Measurements from ENCODE around the gene EXOSC5.
"Not testable (repeated sequence)": the region's sequence is repeated elsewhere in the genome, so short reads cannot be mapped to it uniquely, and the experiment has no call there.

The EXOSC5 gene
- total RNA-seq, result 6.8 to 12.1 (median 8.1) reads per million in 4 donors

GRCh38 chr19:41397086-41398049 is at the start of gene EXOSC5, which contains the start of gene BCKDHA:
Gene EXOSC5 (minus strand): TSS chr19:41397359. CDS start chr19:41397328, 31 bp downstream.
Gene BCKDHA (plus strand): TSS chr19:41397818. CDS start chr19:41397828, 10 bp downstream.
- DNase-seq, result peak; percentile 99 to 100 (median 99)

- no peak for DNase-seq
Measured at GRCh38 chr19:41445575-41445974, 48.4 kb upstream of the EXOSC5 start.

GRCh38 chr19:41443813-41444455 is 46.8 kb upstream of the EXOSC5 start:
- DNase-seq, result no peak

- DNase-seq, result no peak
Measured at GRCh38 chr19:41442473-41443355, 45.6 kb upstream of the EXOSC5 start, which contains the start of gene ERICH4. Gene ERICH4 (plus strand): TSS chr19:41443156. CDS start chr19:41443170, 14 bp downstream.

- DNase-seq, result no peak
Measured at GRCh38 chr19:41441321-41441945, 44.3 kb upstream of the EXOSC5 start.

- DNase-seq, result peak; percentile 80 to 97 (median 91)
Measured at GRCh38 chr19:41439441-41440222, 42.5 kb upstream of the EXOSC5 start, which contains the start of gene DMAC2. Gene DMAC2 (minus strand): TSS chr19:41439912. CDS start chr19:41439899, 13 bp downstream.

GRCh38 chr19:41437944-41438574 is 40.9 kb upstream of the EXOSC5 start:
- no peak for DNase-seq

- no peak for DNase-seq
Measured at GRCh38 chr19:41436674-41436951, 39.5 kb upstream of the EXOSC5 start.

GRCh38 chr19:41435936-41436673 is 38.9 kb upstream of the EXOSC5 start:
- no peak for DNase-seq

GRCh38 chr19:41435376-41435775 is 38.2 kb upstream of the EXOSC5 start:
- DNase-seq, result not testable (repeated sequence)

- DNase-seq, result no peak
Measured at GRCh38 chr19:41434450-41434849, 37.3 kb upstream of the EXOSC5 start.

- DNase-seq, result no peak
Measured at GRCh38 chr19:41433171-41433570, 36.0 kb upstream of the EXOSC5 start.

- DNase-seq, result no peak
Measured at GRCh38 chr19:41431426-41432386, 34.5 kb upstream of the EXOSC5 start.

- DNase-seq, result no peak
Measured at GRCh38 chr19:41430922-41431321, 33.8 kb upstream of the EXOSC5 start.

GRCh38 chr19:41428481-41428859 is 31.3 kb upstream of the EXOSC5 start:
- no peak for DNase-seq

GRCh38 chr19:41427647-41428480 is 30.7 kb upstream of the EXOSC5 start:
- DNase-seq, result peak; percentile 38 to 56 (median 44)

- DNase-seq, result peak; percentile 19 to 53 (median 38)
Measured at GRCh38 chr19:41426952-41427646, 29.9 kb upstream of the EXOSC5 start, which contains the start of gene B3GNT8. Gene B3GNT8 (minus strand): TSS chr19:41427374. CDS start chr19:41426778, 596 bp downstream.

All from T-helper 1 cell (primary cell).